ENCODE data around the gene AMIGO3. TPM values are rescaled to one million over a fixed set of nuclear protein-coding genes. Genes with fewer than 3 reads are reported as not detected.

Gene AMIGO3
- total and polyA plus RNA-seq, 2 of the 8 experiments (the other 6 are each of a cell fraction or from before 2014, with no cell fraction given) = 1.6 to 8.8 TPM

- Histone ChIP-seq H3K23me2 (ENCODE audit: low read depth, low read length) (no peaks in the 10 kb centered on the region), H2AK5ac (ENCODE audit: low read depth, low read length) (no peak overlapping the region)
- TF ChIP-seq RNF2 (IDR thresholded peaks at IDR 0.05; ENCODE audit: borderline replicate concordance, low read depth, low read length, missing control alignments, poor library complexity, severe bottlenecking) (no peak), TCF12 (IDR thresholded peaks at IDR 0.05; ENCODE audit: low read depth, low read length) (no peak), RBBP5 (IDR thresholded peaks at IDR 0.05; ENCODE audit: borderline replicate concordance, low read depth, low read length) (no peak), KDM4A (IDR thresholded peaks at IDR 0.05; ENCODE audit: low read depth, low read length, severe bottlenecking) (no peak), NANOG (IDR thresholded peaks at IDR 0.05; ENCODE audit: insufficient read depth, low read depth, low read length, poor library complexity, severe bottlenecking) (no peak), CHD2 (IDR thresholded peaks at IDR 0.05; ENCODE audit: low read length) (no peak), GTF2F1 (IDR thresholded peaks at IDR 0.05; ENCODE audit: borderline replicate concordance, low read depth, low read length) (no peak), FOSL1 (IDR thresholded peaks at IDR 0.05; ENCODE audit: insufficient read depth, low read depth, low read length) (no peak), SUZ12 (IDR thresholded peaks at IDR 0.05; ENCODE audit: low read length) (no peak), TAF1 (IDR thresholded peaks at IDR 0.05; ENCODE audit: low read depth, low read length) (no peak), SIRT6 (IDR thresholded peaks at IDR 0.05; ENCODE audit: low read length) (no peak), E2F6 (IDR thresholded peaks at IDR 0.05) (no peak), SP2 (IDR thresholded peaks at IDR 0.05; ENCODE audit: low read length) (no peak)
These were observed 16.8 kb downstream of the AMIGO3 start for GRCh38 chr3:49702672-49703071.

More at GRCh38 chr3:49702672-49703071, 16.8 kb downstream of the AMIGO3 start:
- 92% methylated on average over 11 of the region's 11 CpGs; no CpG with 5 or more reads in 1 of the 2 experiments for WGBS, 2 experiments (ENCODE audit: extremely low coverage in 1 of 2, insufficient coverage in 1 of 2, insufficient read length in 1 of 2, insufficient replicate concordance in 2 of 2, low coverage in 1 of 2, low lambda C conversion rate in 2 of 2, missing lambda C conversion rate in 1 of 2)
- no peak overlapping the region for H3K4me3 ChIP-seq (ENCODE audit: extremely low read depth in 1 of 4, insufficient read depth in 2 of 4, low read depth in 3 of 4, low read length in 4 of 4)
- no peak overlapping the region for H2BK20ac ChIP-seq (ENCODE audit: low read length)
- no peak overlapping the region for H2BK15ac ChIP-seq (ENCODE audit: low read length)
- H3K9me3 ChIP-seq (ENCODE audit: insufficient read depth in 2 of 2, low read depth in 1 of 2, low read length in 1 of 2) = no peaks in the 10 kb centered on the region
- no peaks in the 10 kb centered on the region for H3K79me1 ChIP-seq (ENCODE audit: low read depth, low read length)
- H3K27me3 ChIP-seq (replicated peaks in 1 of 4; ENCODE audit: control insufficient read depth in 3 of 4, extremely low read depth in 1 of 4, insufficient read depth in 3 of 4, low read length in 3 of 4) = no peaks in the 10 kb centered on the region
- H4K8ac ChIP-seq (ENCODE audit: extremely low read depth, insufficient read depth, low read length) = no peak overlapping the region
- H3K4me1 ChIP-seq (replicated peaks in 1 of 4; ENCODE audit: control insufficient read depth in 3 of 4, insufficient read depth in 4 of 4, low read length in 3 of 4) = peaks cover 0 to 9% (median 5%) of the 10 kb centered on the region in 4 experiments; a peak in 5 of 7 replicates
- H2BK120ac ChIP-seq (replicated peaks; ENCODE audit: low read depth, low read length) = no peak overlapping the region
- H3K4ac ChIP-seq (replicated peaks; ENCODE audit: insufficient read length, low read depth, low read length) = no peak overlapping the region
- H3K79me2 ChIP-seq (ENCODE audit: control insufficient read depth in 1 of 2, insufficient read depth in 2 of 2, low read length in 2 of 2) = no peaks in the 10 kb centered on the region
- H4K5ac ChIP-seq (ENCODE audit: insufficient read length, low read depth, low read length) = no peak overlapping the region
- no peak overlapping the region for H3K18ac ChIP-seq (ENCODE audit: extremely low read depth, low read length)
- H3K9ac ChIP-seq (replicated peaks in 1 of 4; ENCODE audit: extremely low read depth in 1 of 4, low read depth in 3 of 4, low read length in 3 of 4) = no peak overlapping the region
- no peak for DNase-seq (ENCODE audit: low read depth in 1 of 2, low spot score in 2 of 2)
- no peak overlapping the region for H3K14ac ChIP-seq (ENCODE audit: insufficient read length)
- H3K4me2 ChIP-seq (ENCODE audit: insufficient read depth in 1 of 2, low read depth in 2 of 2, low read length in 2 of 2) = no peak overlapping the region
- CTCF ChIA-PET (ENCODE audit: partially characterized antibody) = interaction anchor here (1.0 to 9.7 kb wide), 11 partner anchors 10 to 204 kb away, joined by 3 to 127 read pairs (median 11); partner anchors contain the start of genes AMIGO3 and MST1R
- H2BK5ac ChIP-seq (ENCODE audit: low read depth, low read length) = no peak overlapping the region
- POLR2A ChIA-PET (ENCODE audit: partially characterized antibody) = interaction anchor here (1.1 to 5.7 kb wide), 5 partner anchors 10 to 50 kb away, joined by 3 to 57 read pairs (median 3); partner anchors contain the start of gene AMIGO3
- H2BK12ac ChIP-seq (ENCODE audit: low read depth, low read length) = no peak overlapping the region
- FAIRE-seq = no peak
- no peak overlapping the region for H2AFZ ChIP-seq (ENCODE audit: low read length)
- no peak overlapping the region for H3K27ac ChIP-seq (ENCODE audit: low read depth, low read length)
- H4K20me1 ChIP-seq (replicated peaks in 1 of 2; ENCODE audit: control insufficient read depth in 1 of 2, insufficient read depth in 2 of 2, low read length in 2 of 2) = peaks cover 3 to 15% of the 10 kb centered on the region in 2 experiments
- H3K23ac ChIP-seq (ENCODE audit: insufficient read length) = no peak overlapping the region
- H3K36me3 ChIP-seq (ENCODE audit: control insufficient read depth in 2 of 4, insufficient read depth in 4 of 4, low read length in 3 of 4) = peaks cover 4 to 5% (median 5%) of the 10 kb centered on the region in 4 experiments; a peak in 5 of 8 replicates
- no peak overlapping the region for H4K91ac ChIP-seq (replicated peaks; ENCODE audit: insufficient read length, low read length)
- no peak overlapping the region for H3K56ac ChIP-seq (replicated peaks; ENCODE audit: insufficient read length, low read depth, low read length)
